GM10266 (cell line): ENCODE results near the gene TM7SF3.

Source experiments
- DNase-seq: peaks from one replicate; pipeline ENCODE4 v3.0.0; 2012; ENCODE audit errors: extremely low spot score
- TF ChIP-seq, protein P1 (sequence below): IDR thresholded peaks from 2 replicates; pipeline ENCODE4 v1.5.1; 2012; ENCODE audit warnings: mild to moderate bottlenecking, low read depth; ENCODE audit not compliant: control insufficient read depth, insufficient read depth; ENCODE audit errors: missing control alignments

TM7SF3 gene

GRCh38 chr12:27005495-27005894 is 8.7 kb downstream of the TM7SF3 start:
- TF ChIP-seq, protein P1, sequence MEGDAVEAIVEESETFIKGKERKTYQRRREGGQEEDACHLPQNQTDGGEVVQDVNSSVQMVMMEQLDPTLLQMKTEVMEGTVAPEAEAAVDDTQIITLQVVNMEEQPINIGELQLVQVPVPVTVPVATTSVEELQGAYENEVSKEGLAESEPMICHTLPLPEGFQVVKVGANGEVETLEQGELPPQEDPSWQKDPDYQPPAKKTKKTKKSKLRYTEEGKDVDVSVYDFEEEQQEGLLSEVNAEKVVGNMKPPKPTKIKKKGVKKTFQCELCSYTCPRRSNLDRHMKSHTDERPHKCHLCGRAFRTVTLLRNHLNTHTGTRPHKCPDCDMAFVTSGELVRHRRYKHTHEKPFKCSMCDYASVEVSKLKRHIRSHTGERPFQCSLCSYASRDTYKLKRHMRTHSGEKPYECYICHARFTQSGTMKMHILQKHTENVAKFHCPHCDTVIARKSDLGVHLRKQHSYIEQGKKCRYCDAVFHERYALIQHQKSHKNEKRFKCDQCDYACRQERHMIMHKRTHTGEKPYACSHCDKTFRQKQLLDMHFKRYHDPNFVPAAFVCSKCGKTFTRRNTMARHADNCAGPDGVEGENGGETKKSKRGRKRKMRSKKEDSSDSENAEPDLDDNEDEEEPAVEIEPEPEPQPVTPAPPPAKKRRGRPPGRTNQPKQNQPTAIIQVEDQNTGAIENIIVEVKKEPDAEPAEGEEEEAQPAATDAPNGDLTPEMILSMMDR = no peak
- no peak for DNase-seq

GRCh38 chr12:27003421-27004381 is 10.5 kb downstream of the TM7SF3 start:
- DNase-seq = no peak
- TF ChIP-seq, protein P1 = no peak

DNA sequence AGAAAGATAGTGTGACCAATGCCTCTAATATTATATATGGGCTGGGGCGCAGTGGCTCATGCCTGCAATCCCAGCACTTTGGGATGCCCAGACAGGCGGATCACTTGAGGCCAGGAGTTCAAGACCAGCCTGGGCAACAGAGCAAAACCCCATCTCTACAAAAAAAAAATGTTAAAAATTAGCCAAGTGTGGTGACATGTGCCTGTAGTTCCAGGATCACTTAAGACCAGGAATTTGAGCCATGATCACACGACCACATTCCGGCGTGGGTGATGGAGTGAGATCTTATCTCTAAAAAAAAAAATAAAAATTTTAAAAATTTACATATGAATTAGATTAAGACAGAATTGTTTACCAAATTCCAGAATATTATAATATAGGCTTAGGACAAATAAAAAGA is 12.0 kb downstream of the TM7SF3 start:
- no peak for DNase-seq
- TF ChIP-seq, protein P1 = no peak

- no peak for DNase-seq
- TF ChIP-seq, protein P1 = no peak
Measured at GRCh38 chr12:27001663-27002062, 12.5 kb downstream of the TM7SF3 start.

DNA sequence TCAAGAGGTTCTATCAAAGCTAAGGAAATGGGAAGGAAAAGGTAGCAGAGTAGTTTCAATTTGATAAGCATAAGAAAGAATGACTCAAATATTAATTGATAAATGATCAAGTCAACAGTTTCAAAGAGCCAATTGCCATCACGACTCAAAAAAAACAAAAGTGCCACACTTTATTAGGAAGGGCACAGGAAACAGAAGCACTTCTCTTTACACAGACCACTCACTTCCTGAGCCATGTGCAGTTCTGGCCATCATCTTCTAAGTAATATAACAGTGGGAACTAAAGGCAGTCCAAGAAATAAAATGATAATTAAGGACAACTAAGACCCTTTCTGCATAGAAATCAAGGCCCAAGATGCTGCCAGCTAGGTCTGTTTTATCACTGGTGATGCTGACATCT is 13.2 kb downstream of the TM7SF3 start:
- TF ChIP-seq, protein P1 = no peak
- DNase-seq = no peak

DNA sequence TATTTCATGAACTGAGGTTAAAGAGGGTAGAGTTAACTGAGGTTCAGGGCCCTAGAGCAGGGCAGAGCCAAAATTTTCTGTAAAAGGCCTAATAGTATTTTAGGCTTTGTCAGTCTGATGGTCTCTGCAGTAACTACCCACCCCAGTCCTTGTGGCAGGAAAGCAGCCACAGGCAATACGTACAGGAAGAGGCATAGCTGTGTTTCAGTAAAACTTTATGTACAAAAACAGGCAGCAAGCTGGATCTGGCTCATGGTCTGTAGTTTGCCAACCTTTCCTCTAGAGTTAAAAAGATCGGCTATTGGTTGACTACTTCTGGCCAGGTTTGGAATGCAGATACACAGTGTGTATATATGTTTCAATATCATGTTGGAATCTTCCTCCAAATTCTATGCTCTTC is 17.2 kb downstream of the TM7SF3 start:
- TF ChIP-seq, protein P1 = no peak
- DNase-seq = no peak

DNA sequence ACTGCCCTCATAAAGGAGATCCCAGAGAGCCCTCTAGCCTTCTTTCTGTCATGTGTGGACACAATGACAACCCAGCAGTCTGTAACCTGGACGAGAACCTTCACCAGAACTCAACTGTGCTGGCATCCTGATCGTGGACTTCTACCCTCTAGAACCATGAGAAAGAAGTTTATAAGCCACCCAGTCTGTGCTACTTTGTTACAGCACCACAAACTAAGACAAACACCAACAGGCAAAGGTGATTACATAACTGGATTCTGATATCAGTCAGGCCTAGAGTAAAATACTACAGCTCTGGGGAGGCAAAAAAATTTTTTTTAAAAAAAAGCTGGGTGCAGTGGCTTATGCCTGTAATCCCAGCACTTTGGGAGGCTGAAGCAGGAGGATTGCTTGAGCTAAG is 18.5 kb downstream of the TM7SF3 start:
- TF ChIP-seq, protein P1 = no peak
- DNase-seq = no peak
